Inflammatory macrophage treated with lipopolysaccharide for 4 hours (primary cell): ENCODE measurements around the gene SUCNR1.
A peak's percentile ranks its signal among the peaks of the same experiment; 100 is the strongest.
"Not testable (repeated sequence)": the region's sequence is repeated elsewhere in the genome, so short reads cannot be mapped to it uniquely, and the experiment has no call there.

ENCODE experiments used
- DNase-seq: peaks from one replicate; pipeline ENCODE4 v3.0.0-alpha.2; 2020

SUCNR1 gene

DNA sequence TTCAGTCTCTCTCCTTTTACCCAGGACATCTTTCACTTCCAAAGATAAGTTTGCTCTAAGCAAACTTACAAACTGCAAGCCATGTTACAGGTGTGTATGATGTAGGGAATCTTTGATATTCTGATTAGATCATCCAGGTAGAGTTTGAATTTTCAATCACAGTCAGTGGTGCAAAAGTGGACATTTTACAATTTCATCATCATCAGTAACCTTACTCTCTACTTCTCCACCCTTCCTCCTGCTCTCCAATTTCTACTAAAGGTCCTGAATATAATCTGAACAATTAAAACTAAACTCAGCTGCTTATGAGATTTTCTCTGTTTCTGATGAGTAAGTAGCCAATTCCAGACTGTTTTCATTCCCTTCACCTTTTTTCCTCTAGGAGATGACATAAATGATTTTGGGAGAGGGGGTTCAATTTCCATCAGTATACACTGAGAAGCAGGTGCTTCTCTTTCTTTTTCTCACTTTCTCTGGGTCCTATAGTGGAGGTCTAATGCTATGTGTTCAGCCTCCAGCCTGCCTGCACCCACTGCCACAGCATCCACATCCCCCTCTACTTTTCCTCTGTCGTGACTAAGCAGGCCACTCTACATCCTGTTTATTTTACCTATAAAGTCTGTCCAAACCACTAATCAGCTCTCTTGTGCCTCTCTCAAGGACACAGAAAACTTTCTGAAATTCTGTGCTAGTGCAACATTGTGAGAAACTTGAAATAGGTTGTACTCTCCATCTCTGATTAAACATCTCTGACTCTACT lies 27.6 kb downstream of the SUCNR1 start:
- DNase-seq = no peak

DNA sequence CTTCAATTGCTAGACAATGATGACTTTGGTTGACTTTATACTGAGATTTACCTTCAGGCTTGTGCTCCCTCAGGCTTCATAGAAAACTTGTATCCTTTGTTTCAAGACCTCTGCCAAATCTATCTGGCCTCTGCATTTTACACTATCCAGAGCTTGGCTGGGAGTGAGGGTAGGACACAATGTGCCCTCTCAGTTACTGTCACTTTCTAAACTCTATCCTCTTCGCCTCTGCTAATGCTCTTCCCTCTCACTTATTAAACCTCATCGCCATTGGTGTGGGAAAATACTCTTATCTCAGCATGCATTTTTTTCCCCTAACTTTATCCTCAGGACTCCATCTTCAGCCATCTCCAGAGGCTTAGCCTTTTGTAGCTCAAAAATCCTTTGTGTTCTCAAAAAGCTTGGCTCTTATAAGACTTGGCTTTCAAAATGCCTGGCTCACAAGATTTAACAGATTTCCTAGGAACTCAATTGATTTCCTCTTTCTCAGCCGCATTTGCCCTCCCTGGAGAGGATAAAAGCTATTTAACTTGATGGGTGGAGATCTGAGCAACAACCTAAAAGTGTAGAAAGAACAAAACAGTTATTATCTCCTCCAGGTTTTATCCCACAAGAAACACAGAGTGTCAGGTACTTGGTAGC lies 28.3 kb downstream of the SUCNR1 start:
- DNase-seq = no peak

DNA sequence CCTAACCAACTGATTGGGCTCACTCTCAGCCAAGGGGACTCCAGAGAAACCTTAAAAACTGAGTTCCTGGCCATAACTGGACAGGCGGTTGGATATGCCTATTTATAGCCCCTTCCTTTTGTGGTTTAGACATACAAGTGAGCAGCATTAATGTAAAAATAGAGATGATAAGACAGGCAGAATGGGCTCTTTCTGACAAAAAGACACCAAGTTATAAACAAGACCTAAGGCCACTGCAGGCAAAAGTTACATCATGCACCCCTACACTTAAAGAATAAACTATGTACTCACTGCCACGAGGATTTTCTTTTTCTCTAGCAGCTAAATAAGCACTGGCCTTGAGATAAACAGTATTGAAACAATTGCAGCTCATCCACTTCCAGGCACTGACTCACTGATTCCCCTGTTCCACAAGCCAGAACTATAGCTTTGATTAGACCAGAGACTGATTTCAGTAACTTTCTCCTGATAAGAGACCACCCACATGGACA lies 30.1 kb downstream of the SUCNR1 start:
- DNase-seq = peak; percentile 37

DNA sequence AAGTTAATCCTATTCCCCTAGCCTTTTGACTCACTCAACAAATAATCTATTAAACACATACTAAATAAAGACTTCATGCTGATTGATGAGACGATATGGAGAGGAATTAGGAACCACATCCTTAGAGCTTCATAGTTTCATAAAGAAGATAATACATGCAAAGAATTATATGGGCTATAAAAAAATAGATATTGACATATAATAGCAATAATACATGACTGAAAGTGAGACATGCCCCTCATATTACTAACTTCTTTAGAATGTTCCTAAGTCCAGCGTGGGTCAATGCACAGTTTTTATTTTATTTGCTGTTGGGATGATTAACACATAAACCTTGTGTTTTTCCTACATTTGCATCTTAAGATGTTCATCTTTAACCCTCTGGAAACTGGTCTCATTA lies 32.2 kb downstream of the SUCNR1 start:
- no peak for DNase-seq

DNA sequence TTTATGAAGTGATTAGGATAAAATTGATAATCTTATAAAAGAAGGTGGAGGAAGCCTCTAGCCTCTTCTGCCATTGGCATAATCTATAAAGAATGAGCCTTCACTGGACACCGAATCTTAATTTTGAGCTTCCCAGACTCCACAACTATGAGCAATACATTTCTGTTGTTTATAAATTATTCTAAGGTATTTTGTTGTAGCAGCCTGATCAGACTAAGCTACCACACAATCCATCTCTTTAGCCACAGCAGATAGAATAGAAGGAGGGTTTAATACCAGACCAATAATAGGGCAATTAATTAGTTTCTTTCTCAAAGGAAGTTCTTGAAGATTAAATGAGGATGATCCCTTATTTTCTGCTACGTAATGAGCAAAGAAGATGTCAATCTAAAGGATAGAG lies 33.3 kb downstream of the SUCNR1 start:
- no peak for DNase-seq

DNA sequence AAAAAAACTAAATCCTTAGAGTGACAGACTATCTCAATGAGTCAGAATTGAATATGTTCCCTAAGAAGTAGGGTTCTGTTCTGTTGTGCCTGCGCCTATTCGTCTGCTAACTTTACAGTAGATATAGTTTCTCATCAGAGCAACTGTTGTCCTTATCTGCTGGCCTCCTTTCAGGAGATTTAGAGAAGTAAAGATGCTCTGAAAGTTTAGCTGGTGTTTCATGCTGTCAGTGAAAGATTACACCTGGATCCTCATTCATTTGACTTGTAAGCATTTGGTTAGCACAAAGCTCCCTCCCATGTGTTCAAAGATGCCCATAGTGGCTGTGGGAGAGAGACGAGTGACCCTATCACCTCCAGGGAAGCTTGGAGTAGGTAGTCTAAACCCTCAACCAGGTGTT lies 35.0 kb downstream of the SUCNR1 start:
- no peak for DNase-seq

DNA sequence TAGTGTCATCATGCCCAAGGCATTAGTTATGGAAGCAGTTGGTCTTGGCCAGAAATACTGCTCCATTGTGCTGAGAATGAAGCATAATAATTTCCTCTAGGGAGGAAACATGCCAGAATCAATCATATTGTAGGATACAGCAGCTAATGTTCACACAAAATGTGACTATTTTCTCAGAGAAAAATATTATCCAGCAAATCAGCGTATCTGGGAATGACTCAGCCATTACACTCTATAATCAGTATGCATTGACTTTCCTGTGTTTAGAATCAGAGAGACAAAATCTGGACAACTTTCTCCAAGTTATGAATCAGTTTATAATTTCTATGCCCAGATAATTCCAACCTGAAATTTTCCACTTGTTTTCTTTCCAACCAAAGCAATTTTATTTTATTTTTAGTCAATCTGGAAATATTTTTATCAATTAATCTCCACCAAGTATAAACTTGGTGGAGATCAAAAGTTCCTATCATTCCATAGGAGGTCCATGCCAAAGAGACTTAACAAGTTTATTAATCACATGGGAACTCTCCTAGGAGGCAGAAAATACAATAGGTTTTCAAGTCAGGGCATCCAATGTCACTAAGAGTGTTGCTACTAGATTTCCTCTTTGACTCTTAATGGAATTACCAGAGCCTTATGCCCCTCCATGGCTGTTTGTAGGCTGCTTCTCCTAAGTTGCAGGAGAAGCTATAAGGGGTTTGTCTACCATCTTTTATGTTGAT lies 36.4 kb downstream of the SUCNR1 start:
- no peak for DNase-seq

- no peak for DNase-seq
Measured at GRCh38 chr3:151911462-151911861, 38.0 kb downstream of the SUCNR1 start.

DNA sequence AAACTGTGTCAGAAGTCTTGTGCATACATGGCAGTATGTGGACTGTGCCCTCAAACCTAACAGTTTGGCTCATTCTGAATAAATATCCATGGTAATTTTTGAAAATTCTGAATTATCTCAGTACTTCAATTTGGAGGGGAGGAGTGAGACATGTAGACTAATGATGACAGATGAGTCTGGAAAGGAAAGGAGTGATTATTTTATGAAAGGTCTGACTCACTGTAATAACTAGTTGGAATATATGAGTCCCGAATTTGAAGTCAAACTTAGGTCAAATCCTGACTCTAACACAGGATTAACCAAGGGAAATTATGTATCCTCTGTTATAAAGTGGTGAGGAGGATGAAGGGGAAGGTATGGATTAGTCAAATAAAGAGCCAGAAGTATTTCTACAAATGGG lies 38.6 kb downstream of the SUCNR1 start:
- DNase-seq = no peak

DNA sequence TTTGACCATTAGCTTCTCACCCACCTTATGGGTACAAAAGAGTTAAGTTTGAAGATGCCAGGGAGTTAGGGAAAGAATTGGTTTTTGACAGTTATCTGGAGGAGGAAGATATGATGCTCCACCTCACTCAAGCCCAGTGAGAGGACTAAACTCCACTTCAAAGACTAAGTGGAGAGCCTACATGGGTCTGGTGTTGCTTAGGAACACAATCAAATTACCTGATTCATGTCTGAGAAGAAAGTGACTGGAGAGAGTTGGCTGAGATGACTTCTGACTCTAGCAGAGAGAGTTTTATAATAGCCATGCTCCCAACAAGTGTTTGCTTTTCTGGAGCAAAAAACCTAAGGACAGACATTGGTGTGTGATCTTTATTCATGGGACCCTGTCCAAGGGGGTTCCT lies 43.3 kb downstream of the SUCNR1 start:
- no peak for DNase-seq

GRCh38 chr3:151918253-151919029 lies 45.0 kb downstream of the SUCNR1 start:
- DNase-seq = peak; percentile 55

GRCh38 chr3:151919030-151919328 lies 45.5 kb downstream of the SUCNR1 start:
- no peak for DNase-seq

DNA sequence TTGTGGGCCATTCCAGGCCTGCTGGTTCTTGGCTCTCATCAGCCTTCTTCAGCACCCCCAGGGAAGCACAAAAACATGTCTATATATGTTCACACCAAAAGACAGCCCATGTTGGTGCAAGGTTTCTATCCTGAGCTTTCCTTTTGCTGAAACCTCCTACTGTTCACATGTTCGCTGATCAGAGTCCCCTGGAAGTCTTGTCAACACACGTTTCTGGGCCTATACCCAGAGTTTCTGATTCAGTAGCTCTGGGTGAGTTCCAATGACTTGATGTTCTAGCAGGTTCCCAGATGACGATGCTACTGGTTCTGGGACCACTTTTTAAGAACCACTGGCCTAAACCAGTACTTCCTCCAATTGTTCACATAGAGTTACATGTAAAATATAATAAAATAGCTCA lies 46.0 kb downstream of the SUCNR1 start:
- DNase-seq = no peak

GRCh38 chr3:151923901-151924300 lies 50.5 kb downstream of the SUCNR1 start:
- no peak for DNase-seq

- no peak for DNase-seq
Measured at GRCh38 chr3:151924753-151925152, 51.3 kb downstream of the SUCNR1 start.

DNA sequence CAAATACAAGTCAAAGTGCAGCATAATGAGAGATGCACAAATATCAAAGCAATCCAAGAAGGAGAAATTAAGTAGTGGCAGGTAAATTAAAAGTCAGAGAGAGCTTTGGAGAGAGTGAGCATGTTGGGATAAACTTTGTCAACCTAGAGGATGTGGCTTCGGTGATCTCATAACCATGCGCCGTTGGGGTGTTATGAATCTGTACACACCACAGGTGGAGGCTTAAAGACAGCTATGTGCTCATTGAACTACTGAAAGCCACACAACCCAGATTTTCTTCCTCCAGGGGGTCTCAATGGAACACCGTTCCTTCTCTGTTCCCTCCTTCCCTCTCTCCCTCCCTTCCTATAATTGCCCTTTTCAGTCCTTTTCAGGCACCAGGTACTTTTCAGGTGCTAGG lies 52.0 kb downstream of the SUCNR1 start:
- no peak for DNase-seq

- DNase-seq = no peak
Measured at GRCh38 chr3:151925876-151926275, 52.4 kb downstream of the SUCNR1 start.

DNA sequence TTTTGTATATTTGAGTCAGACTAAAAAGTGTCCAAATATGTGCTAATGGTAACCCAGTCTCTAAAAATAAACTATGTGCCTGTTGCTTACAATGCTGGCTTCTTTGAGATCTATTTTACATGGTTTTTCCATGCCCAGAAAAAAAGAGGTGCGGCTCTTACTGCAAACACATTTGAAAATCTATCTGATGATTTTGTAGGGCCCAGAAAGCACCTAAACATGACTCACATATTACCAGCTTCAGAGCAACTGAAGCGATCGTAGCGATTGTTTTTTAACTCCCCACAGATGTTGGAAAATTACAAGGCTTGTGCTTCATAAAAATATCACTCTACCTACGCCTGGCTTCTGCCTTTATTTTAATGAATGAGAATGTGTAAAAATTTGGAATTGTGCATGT lies 53.5 kb downstream of the SUCNR1 start:
- DNase-seq = no peak

GRCh38 chr3:151927915-151928525 lies 54.6 kb downstream of the SUCNR1 start:
- DNase-seq = not testable (repeated sequence)

- no peak for DNase-seq
Measured at GRCh38 chr3:151931171-151931570, 57.7 kb downstream of the SUCNR1 start.

DNA sequence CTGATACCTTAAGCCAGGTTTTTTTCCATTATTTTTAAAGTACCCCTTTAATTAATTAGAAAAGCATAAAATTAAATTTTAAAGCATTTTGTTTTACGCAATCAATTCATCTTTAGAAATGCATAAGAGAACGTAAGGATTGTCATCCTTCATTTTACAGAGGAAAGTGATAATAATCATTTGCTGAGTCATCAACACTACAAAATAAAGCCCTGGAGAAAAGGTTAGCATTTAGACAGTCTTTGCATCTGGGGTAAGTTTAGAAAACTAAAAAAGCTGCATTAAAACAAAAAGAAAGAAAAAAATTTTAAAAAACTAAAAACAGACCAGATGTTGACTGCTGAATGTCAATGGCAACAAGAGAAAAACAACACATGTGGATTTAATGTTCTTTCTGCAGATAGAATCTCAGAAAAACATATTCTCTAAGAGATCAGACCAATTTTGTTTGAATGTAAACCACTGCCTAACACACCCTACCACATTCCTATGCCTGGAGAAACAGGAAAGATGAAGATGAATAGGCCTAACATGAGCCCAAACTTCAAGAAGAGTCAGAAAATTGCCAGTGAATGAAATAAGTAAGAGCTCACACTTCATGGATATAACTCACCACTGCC lies 59.9 kb downstream of the SUCNR1 start:
- no peak for DNase-seq
